Mesenteric fat pad (tissue), 1 donor: ENCODE data around the gene GNL1. TPM values are rescaled to one million over a fixed set of nuclear protein-coding genes. Genes with fewer than 3 reads are reported as not detected.

Experiments
- DNase-seq: peaks from one replicate; pipeline ENCODE4 v3.0.0-alpha.2; 2020; ENCODE audit warnings: low spot score
- total RNA-seq: library from RNA; stranded (reverse); fragmentation: NEBNext Ultra II Directional; extraction: Animal tissue kit (Norgen Biotek cat#: 25700); gene quantifications from one replicate; pipeline ENCODE4 v1.2.1, GENCODE V29; 2021
- donor health status: DM: yes; HTN: yes; CAD: no.

GNL1 gene
- total RNA-seq, 1 donor from 2014 or later = 65.8 TPM

DNA sequence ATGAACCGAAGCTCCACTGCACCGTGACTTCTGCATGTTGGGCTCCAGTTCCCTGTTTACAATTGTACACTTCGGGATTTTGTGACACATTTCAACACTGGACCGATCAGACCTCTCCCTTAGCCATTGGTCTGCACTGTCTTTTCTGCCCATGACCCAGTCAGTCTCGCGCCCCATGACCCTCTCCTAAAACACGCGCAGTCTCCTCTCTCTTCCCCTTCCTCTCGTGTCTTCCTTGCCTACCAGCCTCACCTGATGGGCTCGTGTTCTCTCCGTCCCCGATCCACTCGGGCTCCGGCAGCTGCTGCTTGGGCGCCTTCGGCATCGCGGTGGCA, 14.4 kb upstream of the GNL1 start:
- DNase-seq = no peak

DNA sequence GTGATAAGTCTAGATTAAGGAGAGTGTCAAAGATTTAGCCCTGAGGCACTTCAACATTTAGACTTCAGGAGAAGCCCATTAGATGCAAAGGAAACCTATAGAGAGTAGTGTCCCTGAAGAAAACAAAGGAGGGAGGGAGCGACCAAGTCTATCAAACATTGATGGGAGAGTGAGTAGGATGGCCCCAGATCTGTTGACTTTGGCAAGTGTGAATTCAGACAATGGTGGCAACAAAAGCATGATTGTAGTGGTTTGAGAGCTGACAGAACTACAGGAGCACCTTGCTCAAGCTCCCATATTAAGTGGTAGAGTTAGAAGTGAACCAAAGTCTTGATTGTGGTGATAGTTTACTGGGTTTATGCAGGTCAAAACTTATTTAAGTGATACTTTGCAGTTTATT, 14.0 kb upstream of the GNL1 start:
- DNase-seq = no peak

DNA sequence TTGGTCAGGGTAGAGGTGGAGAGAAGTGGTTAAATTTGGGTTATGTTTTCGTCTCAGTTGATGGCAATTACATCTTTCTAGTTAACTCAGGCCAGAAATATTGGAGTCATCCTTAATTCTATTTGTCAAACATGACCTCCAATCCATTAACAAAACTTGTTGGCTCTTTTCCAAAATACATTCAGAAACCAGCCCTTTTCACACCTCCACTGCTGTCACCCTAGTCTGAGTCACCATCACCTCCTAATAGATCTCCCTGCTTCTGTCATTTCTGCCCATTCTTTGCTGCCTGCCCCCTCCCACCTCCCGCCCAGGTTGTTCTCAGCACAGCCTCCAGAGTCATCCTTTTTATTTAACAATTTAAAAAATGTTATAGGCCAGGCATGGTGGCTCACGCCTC, 12.0 kb upstream of the GNL1 start:
- no peak for DNase-seq

DNA sequence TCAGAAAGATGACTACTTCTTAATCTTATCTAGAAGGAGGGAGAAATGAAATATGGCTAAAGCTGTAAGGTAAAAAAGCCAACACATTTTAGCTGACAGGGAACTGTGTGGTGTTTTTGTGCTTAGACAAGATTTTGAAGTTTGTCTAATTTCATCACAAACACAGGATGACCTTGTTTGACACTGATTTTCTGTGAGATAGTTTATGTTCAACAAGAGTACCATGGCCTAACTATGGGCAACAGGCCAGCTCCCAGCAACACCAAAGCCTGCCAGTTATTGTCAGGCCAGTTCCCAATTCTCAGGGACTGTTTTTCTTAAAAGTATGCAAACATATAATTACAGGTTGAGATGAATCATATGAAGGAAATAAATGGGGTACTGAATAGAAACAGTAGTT, 9.5 kb upstream of the GNL1 start:
- DNase-seq = no peak

DNA sequence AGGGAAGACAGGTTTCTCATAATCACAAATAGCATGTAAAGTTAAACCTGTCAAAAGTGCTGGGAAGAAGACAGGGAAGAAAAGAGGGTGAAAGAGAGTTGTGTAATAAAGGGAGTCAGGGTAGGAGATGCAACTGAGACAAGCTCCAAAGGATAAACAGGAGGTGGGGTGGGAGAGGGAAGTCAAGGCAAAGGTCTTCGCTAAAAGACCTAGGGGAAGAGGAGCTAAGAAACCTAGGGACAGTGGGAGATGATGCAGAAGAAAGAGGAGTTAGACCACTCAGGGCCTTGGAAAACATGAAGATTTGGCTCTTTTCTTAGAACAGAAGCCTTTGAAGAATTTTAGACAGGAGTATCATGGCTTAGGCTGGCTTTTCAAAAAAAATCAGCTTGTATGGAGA, 7.8 kb upstream of the GNL1 start:
- DNase-seq = no peak

DNA sequence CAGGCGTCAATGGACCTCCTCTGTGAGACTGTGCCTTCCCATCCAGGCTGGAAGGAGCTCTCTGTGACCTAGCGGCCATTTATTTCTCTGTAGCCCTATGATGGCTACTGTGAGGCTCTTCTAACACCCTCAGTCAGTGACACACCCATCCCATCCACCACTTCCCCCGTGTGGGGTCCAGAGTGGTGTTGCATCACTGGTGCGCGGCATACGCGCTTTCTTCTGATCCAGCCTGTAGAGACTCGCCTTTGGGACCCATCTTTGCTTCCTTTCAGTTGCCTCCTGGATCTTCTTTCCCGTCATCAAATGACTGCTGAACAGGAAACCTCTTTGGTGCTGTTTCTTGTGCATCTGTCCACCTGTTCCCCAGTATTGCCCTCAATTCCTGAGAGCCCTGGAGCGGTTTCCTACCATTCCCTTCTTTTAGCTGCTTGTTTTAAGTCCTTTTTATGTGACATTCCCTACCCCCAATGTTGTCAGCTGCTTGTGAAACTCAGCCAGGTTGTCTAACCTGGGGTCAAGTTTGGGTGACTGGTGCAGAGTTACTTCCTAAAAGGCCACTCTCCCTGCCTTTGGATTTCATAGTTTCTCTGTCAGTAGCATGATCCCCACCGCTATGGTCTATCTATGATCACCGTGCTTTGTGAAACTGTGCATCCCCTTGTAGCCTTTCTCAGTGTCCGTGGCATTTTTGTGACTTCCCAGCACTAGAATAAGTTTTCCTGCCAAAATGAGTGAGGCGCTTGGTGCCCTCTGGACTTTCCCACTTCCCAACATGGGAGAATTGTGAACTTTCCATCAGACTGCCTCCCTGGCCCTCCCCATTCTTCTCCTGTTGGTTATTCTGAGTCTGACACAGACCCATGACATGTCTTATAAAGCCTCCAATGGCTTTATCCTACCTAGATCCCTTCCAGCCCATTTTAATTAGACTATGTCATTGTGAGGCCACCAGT, 6.5 kb upstream of the GNL1 start:
- DNase-seq = no peak

DNA sequence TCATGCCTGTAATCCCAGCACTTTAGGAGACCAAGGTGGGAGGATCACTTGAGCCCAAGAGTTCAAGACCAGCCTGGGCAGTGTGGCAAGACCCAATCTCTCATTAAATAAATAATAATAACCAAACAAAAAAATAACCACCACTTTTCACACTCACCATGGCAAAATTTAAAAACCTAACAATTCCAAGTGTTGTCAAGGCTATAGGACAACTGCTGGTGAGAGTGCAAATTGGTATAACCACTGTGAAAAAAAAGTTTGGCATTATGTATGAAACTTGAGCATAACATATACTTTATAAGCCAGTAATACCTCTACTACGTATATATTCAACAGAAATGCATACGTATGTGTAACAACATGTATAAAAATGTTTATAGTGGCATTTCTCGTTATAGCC, 4.6 kb upstream of the GNL1 start:
- no peak for DNase-seq

DNA sequence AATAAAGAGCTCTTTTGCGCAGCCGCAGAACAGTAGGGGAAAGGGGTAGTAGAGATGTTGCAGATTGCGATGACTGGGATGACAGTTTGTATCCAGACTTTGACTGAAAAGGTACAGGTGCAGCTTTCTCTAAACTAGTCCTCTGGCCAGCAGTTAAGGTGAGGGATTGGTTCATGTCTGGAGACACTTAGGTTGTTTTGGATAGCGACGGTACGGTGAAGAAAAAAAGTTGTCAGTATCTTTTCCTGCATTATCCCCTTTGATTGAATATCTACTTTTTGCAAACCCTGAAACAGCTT, 1.3 kb upstream of the GNL1 start:
- DNase-seq = no peak

DNA sequence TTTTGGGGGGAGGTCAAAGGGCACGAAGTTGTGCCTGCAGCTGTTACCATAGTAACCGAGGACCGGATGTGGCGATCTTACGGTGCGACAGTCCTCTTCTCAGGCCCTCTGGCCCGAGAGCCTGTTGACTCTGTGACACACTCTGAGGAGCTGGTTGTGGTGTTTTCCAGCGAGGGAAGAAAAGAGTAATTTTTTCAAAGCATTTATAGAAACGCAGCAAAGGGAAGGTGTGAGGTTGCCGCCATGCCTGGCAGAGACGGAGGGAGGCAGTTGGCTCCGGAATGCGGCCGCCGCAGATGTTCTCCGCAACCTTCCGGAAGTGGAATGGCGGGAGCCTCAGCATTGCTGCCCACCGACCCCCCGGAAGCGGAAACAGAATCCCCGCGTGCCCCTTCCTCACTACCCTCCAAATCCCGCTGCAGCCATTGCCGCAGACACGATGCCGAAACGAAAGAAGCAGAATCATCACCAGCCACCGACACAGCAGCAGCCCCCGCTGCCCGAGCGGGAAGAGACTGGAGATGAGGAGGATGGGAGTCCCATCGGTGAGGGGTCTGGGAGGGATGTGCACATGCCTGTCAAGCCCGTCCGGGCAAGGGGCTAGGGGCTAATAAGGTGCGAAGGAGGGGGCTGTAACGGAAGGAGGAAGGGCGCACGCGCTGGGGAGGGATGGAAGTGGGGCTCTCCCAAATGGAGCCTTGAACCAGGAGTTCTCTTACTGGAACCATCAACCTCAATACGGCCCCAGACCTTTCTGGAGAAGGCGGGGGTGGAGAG, 805 bp upstream of the GNL1 start, which contains the start of gene PRR3:
Gene PRR3 (plus strand): TSS at position 390 of the 777 bp plus-strand sequence. CDS start 50 bp downstream, at position 440.
- DNase-seq = peak; percentile 94

DNA sequence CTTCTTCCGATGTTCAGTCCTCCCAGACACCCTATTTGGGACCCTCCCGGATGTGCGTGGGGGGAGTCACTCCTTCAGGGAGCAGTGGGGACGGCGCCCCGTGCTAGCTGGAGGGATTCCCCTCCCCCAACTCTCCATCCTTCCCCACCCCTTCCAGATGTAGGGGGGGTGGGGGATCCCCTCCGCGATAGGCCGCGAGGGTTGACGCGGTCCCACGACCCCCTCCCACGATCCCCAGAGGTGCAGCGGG, 548 bp downstream of the GNL1 start:
- no peak for DNase-seq

DNA sequence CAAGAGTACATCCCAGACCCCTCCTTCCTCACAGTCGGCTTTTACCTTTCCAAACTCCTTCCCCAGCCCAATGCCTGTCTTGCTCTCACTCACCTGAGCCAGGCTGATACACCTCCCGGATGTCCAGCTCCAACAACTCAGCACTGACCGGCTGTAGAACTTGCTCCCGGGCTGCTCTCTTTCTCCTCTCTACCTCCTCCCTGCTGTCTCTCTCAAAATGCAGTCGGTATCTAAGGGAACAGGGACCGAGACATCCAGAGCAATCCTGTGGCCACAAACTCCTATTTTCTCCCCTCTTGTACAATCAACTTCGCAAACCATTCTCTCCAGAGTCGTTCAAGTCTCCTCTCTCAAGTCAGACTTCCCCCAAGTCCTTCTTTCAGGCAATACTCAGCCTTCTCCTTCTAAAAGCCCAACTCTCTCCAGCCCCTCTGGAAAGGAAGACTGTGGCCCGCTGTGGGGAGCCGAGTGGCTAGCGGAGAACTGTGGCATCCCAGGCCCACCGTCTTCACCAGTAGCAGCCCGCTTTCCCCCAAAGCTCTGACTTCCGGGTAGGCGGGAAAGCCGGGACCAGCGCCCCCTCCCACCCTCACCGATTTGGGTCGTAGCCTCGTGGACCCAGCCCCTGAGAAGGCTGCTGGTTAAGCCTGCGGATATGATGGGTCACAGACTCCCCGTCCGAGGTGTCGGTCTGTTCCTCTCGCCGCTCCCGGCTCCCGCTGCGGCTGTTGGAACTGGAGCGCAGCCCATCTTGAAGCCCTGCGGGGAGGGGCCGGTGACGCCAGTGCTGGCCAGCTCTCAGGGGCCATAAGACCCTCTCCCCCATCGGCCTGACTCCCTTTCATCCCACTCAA, 1.1 kb downstream of the GNL1 start:
- DNase-seq = peak; percentile 90

DNA sequence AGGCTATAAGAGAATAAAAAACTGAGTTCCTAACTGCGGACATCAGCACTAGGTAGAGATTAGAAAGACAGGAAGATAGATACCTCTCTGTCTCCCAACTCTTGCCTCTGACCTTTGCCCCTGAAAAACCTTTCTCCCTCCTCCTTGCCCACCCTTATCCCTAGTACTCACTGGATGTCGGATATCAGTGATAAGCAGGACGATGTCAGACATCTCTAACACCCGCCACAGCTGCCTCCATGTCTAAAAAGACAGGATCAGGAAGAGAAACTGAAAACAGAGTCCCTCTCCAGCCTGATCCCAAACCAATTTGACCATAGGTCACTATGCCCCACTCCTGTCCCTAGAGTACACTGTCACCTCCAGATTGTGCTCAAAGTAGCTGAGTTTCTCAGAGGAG, 1.9 kb downstream of the GNL1 start:
- DNase-seq = no peak

DNA sequence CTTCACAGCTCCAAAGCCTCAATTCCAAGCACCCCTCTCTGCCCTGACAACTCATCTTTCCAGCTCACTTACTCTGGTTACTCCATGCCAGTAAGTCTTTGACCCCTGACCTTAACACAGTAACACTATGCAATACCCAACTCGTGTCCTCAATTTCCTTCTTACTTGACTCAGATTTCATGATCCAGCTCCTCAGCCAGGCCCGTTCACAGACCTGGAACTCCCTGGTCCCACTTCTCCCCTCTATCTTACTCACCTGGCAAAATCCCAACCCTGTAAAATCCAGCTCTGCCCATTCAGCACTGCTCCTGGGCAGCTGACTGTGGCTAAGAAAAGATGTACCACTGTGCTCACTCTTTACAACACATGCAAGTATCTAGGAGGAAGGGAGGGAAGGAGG, 7.9 kb downstream of the GNL1 start:
- DNase-seq = no peak

DNA sequence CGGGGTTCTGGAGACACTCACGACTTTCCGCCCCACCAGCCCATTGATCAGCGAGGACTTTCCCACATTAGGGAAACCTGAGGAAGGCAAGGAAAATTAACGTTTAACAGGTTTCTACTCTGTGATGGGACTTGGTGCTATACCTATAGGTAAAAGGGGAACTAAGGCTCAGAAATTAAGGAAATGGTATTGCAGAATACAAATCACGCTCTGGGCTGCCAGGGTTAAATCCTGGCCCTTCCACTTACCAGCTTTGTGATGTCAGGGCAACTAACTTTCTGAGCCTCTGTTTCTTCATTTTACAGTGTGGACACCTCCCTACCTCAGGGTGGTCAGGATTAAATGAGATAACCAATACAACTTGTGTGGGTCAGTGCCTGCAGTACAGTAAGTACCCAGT, 8.8 kb downstream of the GNL1 start:
- DNase-seq = no peak

DNA sequence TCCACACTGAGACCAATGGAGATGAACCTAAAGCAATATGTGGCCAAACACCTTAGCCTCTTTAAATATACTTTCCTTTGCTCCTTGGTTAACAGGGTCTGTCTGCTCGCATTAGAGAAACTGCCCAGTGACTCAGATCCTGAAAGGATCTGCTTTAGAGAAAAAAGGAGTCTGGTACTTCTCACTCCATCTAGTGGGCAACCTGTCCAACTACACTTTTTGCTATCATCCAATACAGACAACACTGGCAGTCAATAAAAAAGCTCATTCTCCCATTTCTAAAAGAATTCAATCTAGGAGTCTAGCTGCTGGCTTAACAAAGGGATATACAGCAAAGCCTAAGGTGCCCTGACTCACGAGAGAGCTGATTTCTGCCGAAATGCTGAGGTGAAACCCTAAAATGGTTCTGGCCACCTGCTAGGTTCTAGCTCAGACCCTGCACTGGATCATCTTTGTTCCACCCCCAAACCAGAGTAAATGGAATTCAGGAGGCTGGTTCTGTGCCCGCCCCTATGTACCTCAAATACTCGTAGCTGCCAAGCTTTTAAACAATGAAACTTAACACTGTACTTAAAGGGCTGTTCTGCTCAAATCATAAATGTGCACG, 11.5 kb downstream of the GNL1 start:
- no peak for DNase-seq

DNA sequence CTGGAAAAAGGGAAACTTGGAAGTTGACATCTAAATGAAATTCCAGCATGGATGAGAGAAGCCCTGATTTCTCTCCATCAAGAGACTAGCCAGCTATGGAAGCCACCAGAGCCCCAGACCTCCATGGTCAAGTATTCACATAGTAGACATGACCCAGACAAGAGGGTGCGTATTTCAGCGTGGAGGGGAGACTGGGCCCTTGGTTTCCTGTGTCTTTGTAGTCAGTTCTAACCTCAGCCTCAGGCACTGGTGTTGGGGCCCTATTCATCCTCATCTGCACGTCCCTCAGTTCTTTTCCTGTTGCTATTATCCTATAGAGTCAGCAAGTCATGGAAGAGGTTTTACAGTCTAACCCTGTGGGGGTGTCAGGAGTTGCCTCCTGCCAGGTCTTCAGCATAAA, 12.5 kb downstream of the GNL1 start:
- no peak for DNase-seq

DNA sequence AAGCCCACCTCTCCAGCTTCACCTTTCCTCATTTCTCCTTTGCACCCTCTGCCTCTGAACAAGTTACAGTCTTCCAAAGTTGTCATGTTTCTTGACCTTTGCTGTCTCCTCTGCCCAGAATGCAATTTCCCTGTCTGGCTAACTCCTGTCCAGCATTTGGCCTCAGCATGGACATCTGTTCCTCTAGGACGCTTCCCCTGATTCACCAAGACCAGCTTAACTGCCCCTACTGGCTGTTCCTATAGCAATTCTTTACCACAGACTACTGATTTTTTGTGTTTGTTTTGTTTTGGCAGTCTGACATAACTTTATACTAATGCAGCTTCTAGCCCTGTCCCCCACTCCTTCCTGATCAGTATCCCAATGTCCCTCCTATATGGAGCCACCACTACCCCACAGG, 13.4 kb downstream of the GNL1 start:
- no peak for DNase-seq

DNA sequence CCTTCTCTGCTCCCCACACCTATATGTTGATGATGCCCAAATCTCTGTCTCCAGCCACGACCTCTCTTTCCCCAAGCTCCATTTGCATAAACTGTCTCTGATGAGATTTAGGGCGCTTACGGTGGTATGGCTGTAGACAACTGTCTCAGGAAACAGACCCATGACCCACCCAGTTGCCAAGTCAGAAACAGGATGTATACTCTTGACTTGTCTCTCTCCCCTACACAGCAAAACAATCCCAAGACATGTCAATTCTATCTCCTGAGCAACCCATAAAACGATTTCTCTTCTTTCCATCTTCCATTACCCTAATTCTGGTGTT, 13.9 kb downstream of the GNL1 start:
- no peak for DNase-seq

DNA sequence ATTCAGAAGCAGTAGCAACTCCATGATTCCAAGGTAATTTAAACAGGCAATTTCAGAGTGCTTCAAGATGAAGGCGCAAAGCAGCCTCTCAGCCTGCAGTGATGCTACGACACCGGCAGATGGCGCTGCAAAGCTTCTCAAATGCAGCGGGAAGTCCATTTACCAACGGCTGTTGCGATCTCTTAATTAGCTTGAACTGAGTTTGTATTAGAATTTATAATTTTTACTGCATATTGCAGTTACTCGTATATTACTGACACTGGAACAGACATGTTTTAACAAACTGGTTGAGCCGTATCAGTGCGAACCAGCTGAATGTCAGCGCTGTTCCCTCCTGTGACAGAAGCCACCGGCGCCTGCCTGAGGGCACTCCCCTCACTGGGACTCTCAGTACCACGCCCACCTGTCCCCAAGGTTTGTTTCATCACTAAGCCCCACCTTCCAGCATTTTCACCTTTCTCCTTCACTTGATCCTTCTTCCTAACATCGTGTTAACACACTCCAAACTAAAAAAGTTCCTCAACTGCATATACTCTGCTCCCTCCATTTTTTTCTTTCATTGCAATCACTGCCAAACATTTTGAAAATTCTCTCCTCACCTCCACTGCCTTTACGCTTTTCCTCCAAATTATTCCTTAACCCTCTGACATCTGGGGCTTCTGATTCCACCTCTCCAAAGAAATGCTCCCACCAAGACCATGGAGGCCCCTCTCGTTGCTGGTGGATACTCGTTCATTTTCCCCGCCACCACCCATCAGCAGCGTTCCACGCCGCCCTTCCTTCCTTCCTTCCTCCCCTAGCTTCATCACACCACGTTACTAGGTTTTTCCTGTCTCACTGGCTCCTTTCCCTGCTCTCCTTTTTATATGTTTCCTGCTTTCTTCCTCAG, 14.5 kb downstream of the GNL1 start:
- DNase-seq = no peak

DNA sequence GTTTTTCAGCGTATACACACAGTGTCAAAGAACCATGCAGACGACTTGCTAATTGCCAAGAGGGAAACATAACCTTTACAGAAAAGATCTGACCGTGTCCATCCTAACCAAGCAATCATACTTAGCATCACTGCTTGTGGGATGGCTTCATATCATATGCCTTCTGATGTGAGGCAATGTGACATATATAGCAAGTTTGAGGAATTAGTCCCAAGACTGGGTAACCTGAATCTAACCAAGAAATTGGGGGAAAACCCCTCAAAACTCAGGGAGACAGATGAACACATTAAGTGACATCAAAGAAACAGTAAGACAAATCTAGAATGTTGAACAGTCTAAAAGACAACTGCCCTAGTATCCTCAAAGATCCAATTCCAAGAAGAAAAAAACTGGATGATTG, 18.4 kb downstream of the GNL1 start:
- no peak for DNase-seq
